Gastroesophageal sphincter (tissue), 3 donors: ENCODE data around the gene CENPC.
"Not testable (repeated sequence)": the region's sequence is repeated elsewhere in the genome, so short reads cannot be mapped to it uniquely, and the experiment has no call there.

Experiments
- CTCF ChIP-seq, 4 experiments: fragments of 200-600 bp in 2 of 4; fragments of 450-650 bp in 2 of 4; sonication (generic) in 1 of 4; IDR thresholded peaks; one replicate each; pipeline ENCODE4 v1.5.1; 2017 to 2019; ENCODE audit warnings: antibody characterized with exemption in 4 of 4, mild to moderate bottlenecking in 2 of 4, moderate library complexity in 2 of 4
- POLR2A ChIP-seq, 2 donors: fragments of 450-650 bp; IDR thresholded peaks; one replicate each; pipeline ENCODE4 v1.6.1; 2017; ENCODE audit warnings: antibody characterized with exemption in 2 of 2, mild to moderate bottlenecking in 2 of 2, moderate library complexity in 1 of 2

GRCh38 chr4:67445881-67446280, 99.4 kb downstream of the CENPC start:
- TF ChIP-seq CTCF, POLR2A (IDR thresholded peaks at IDR 0.05): not testable (repeated sequence)
